GM12873 (cell line): ENCODE data around the gene ZNF398.

ENCODE experiments used
- CTCF ChIP-seq: IDR thresholded peaks from 2 replicates; pipeline ENCODE4 v1.5.1; 2012; ENCODE audit warnings: low read depth, mild to moderate bottlenecking, moderate library complexity, low read length, control low read depth; ENCODE audit not compliant: insufficient read depth; ENCODE audit errors: missing control alignments

The ZNF398 gene

GRCh38 chr7:149224352-149224751 lies 77.1 kb downstream of the ZNF398 start:
- no peak for TF ChIP-seq CTCF

- no peak for TF ChIP-seq CTCF
These were observed 77.9 kb downstream of the ZNF398 start for GRCh38 chr7:149225106-149225505.

GRCh38 chr7:149225656-149226055 lies 78.4 kb downstream of the ZNF398 start:
- TF ChIP-seq CTCF: no peak

DNA sequence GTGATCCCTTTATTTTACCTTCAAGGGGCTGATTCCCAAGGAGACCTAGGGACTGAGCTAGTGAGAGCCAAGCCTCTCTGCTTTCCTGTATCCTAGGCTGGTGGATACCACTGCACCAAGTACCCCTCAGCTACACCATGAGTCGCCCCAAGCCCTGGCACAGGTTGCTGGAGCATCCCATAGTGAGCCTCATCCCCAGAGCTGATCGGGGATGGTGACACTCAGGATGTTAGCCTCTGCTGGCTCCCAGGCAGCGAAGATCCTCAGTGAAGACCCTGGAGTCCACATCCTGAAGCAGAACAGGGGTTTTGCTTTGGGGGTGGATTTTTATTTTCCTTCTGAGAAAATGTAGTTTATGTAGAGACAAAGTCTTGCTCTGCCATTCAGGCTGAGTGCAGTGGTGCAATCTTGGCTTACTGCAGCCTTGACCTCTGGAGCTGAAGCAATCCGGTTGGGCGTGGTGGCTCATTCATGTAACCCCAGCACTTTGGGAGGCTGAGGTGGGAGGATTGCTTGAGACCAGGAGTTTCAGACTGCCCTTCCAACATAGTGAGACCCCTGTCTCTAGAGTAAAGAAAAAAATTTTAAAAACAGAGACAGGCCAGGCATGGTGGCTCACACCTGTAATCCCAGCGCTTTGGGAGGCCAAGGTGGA lies 79.7 kb downstream of the ZNF398 start:
- TF ChIP-seq CTCF: no peak

- TF ChIP-seq CTCF: no peak
These were observed 81.7 kb downstream of the ZNF398 start for GRCh38 chr7:149228831-149229471.

DNA sequence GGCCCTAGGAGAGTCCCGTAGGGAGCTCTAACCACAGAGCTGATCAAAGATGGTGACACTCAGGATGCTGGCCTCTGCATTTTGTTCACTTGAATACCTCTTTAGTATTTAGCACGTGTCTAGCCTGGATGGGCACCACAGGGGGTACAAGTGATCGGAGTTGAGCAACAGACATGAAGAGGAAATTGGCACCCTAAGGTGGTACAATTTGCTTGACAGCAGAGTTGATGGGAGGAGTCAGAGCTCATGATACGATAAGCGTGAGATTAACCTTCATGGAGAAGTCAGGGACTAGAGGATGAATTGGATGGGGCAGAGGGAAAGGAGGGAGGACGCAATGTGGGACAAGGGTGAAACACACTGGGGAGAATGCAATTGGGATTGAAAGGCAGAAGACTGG lies 82.3 kb downstream of the ZNF398 start:
- no peak for TF ChIP-seq CTCF

GRCh38 chr7:149232362-149232761 lies 85.1 kb downstream of the ZNF398 start:
- TF ChIP-seq CTCF: no peak
